NCI-H1092 treated with DMSO at 0.1 percent for 48 hours (cell line): ENCODE measurements around the gene WDR1.

Experiments
- DNase-seq: peaks from one replicate; lab custom pipeline; 2025; lab: John Stamatoyannopoulos, UW

Gene WDR1

DNA sequence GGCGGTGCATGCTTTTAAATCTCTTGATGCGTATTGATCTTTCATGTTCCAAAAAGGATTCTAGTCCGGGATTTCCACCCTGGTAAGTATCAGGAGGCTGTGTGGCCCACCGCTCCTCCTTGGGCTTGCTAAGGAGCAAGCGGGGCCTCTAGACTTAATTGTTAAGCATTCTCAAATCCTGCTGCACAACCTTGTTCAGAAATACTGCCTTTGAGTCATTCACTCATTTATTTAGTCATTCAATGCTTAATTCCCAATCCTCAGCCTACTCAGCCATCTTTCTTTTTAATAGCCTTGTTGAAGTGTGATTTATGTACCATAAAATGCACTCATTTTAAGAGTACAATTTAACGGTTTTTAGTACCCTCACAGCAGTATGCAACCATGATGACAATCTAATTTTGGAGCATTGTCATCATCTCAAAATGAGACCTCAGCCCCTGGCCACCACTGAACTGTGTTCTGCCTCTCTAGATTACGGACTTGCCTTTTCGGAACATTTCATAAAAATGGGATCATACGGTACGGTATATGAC, 79.7 kb downstream of the WDR1 start:
- no peak for DNase-seq

DNA sequence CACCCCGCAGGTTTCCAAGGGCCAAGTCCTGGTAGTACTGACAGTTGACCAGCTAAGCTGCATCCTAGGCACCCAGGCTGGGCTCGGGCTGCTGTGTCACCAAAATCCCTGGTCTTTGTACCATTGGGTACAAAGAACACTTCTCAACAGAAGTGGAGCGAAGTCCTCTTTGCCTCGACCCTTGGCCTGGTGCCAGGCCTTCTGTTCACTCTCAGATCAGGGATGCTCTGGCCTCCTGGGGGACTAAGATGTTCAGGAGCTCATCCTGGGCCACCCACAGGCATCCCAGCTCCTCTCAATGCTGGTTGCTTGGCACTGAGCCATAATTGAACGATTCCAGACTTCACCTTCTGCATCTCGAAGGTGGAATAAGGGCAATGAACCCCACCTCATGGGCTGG, 81.5 kb downstream of the WDR1 start:
- no peak for DNase-seq

DNA sequence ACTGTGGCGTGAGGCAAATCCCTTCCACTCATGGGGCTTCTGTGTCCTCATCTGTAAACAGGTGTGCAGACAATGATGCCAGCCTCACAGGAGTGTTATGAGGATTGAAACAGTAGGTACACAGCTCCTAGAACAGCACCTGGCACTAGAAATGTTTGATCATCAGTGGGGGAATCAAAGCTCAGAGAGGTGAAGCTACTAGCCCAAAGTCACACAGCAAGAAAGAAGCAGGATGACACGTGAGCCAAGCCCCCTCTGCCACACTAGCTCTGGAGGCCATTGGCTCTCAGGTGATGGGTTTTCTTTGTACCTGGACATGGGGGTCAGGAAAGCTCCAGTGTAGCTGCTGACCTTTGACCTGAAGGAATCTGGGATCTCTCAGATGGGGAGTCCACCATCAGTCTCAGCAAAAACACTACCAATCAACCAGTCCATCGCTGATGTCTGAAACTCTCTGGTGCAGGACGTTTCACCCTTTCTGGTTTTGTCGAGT, 81.9 kb downstream of the WDR1 start:
- no peak for DNase-seq

DNA sequence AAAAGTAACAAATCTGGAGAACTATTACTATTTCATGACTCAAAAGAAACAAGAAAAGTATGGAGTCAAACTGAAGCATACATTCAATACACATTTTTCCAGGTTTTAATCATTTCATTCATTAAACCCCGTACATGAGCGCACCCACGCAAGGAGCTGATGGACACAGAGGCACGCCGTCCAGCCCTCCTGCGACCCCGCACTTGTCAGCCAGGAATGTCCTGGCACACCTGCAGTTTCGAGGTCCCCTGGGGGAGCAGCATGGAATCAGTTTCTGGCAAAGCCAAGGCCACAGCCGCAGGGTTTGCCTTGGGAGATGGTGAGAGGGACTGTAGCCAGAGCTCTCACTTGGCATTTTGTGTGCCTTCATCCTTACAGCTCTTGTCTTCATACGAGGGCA, 82.5 kb downstream of the WDR1 start:
- DNase-seq, result peak; percentile 10

DNA sequence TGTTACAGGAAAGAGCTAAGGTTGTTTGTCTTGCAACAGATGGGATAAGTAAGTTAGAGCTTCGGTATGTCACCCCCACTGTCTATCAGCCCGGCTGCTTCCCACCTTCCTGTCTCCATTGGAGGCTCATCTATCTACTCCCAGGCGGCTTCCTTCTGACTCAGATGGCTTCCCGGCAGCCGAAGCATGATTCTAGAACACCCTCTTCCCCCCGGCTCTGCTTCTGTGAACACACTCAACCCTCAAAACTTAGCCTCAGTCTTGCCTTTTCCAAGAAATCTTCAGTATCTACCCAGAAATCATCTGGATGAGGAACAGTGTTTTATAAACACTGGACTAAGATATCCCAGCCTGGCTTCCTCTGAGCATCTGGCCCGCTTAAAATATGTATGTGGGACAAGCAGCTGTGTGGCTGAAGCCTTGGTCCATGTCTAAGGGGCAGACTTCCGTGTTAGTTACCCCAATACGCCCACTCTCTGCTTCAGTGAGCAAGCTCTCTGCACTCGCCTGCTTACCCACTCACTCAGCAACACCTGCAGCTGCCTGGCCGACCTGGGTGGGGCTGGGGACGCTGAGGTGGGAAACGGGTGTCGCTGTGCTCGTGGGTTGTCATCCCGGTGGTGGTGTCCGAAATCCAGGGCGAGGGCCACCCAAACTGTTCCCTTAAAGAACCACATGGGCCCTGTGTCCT, 83.3 kb downstream of the WDR1 start:
- no peak for DNase-seq

DNA sequence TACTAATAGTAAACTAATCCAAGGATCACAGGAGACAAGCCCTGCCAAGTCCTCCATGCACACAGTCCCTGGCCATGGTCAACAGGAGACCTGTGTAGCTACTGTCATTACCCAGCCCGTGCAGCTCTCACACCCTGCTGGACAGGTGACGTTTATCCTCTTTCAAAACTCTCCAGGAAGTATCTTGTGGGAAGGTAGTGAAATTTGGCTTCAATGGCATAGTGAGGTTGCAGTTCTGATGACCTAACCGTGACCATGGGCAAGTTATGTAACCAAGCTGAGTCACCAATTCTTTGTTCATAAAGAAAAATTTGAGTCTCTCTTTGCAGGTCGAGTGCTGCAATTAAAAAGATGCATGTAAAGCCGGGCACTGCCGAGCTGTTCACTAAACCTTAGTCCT, 84.0 kb downstream of the WDR1 start:
- no peak for DNase-seq

DNA sequence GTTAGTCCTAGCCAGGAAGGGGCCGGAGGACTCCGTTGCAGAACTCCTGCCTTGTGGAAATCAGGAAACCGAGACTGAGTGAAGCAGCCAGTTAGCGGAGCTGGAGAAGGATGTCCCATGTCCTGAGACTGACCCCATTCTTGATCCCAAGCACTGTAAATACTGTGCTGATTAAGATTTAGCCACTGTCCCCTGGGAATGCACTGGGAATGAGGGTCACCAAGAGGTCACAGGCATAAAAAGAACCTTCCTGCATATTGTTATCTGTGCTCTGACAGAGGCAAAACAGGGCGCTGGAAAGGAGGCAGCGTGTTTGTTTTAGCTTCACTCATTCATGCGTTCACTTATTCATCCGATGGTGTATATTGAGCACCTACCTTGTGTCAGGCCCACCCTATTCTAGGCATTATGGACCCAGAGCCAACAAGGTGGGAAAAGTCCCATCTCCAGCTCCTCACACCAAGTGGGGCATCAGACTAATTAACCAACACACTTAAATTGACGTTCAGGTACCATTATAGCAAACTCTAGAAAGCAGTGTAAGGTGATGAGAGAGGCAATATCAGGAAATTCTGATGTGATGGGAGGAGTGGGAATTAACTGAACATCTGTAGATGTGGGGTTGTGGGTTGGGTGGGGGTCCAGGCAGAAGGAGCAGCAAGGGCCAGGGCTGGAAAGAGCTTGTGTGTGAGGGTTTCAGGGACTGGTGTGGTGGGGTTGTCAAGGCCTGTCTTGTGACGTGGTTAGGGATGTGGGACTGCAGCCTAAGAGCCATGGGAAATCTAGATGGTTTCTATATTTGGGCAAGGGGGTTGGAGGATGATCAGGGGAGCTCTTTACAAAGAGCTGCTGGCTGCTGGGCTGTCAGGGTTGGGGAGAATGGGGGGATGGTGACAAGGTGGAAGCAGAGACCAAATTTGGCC, 84.7 kb downstream of the WDR1 start:
- no peak for DNase-seq

DNA sequence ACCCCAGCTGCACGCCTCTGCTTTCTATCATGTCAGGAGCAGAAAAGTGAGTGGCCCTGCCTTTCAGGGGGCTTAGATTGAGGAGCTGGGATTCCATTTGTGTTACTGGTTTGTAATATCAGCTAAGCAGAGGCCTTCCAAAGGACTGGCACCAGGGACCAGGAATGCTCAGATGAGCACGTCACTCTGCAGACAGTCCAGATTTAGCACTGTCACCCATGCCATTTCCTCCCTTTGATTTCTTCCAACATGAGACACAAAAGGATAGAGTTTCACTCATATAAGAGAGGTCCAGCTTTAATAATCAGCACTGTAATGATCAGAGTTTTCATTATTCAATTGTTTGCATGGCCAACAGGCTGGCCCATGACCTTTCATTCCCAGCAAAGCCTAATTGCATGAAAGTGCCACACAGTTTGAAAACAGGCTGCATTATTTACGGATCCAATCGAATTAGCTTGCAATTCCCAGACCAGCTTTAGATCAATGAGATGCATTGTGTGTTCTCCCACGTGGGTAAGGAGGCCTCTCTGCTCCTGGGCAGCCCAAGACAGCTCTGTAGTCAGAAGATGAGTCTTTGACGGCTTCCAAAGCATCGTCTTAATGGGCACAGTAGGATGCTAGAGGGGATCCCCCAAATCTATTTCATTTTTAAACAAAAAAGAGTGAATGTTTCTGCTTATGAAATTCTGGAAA, 85.5 kb downstream of the WDR1 start:
- DNase-seq, result no peak

DNA sequence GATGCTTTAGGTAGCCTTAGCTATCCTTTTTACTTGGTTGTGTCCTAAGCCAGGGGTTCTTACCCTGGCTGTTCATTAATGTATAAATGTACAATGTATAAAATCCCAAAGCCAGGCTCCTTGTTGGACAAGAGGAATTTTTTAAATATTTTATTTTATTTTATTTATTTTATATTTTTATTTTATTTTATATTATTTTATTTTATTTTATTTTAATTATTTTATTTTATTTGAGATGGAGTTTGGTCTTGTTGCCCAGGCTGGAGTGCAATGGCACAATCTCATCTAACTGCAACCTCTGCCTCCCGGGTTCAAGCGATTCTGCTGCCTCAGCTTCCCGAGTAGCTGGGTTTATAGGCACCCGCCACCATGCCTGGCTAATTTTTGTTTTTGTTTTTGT, 87.2 kb downstream of the WDR1 start:
- no peak for DNase-seq

DNA sequence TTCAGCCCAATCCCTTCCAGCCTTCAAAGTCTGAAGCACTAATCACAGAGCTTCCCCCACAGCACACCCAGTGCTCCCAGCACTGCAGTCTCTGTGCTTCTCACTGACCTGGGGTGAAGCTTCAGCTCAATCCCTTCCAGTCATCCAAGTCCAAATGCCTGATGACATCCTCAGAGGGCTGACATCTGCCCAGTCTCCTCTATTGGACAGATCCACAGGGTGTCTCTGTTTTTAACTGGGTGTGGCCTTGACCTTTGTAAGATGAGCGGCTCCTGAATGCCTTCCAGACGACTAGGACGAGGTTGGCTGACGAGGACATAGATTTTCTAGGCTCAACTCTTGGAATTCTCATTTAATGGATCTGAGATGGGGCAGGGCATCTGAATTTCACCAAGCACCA, 87.7 kb downstream of the WDR1 start:
- no peak for DNase-seq

DNA sequence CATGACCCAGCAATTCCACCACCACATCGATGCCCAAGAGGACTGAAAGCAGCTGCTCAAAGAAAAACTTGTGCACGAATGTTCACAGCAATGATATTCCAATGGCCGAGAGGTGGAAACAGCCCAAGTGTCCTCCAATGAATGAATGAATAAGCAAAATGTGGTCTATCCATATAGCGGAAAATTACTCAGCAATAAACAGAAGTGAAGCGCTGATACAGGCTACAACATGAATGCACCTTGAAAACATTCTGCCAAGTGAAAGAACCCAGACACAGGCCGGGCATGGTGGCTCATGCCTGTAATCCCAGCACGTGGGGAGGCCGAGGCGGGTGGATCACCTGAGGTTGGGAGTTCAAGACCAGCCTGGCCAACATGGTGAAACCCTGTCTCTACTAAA, 90.1 kb downstream of the WDR1 start:
- DNase-seq, result no peak

DNA sequence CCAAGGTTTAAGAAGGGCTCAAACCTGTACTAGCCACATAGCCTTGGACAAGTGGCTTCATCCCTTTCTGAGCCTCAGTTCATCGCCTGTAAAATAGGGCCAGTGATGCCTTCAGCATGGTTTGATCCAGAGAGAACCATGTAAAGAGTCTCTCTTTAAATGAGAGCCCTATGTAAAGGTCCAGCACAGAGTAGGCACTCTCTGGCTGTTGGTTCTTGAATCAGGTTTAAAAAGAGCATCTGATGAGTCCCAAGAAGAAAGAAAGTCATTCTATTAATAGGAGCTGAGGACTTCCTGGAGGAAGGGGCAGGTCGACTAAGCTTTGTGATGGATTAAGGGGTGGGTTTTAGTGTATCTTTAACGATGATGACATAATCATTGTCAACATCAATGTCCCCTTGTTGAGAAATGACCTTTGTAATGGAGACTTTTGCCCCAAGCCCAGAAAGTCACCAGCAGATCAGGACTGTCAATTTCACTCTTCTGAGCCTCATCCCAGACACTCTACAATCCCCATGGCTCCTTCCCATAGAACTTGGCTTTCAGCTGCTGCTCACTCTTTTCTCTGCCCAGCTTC, 91.3 kb downstream of the WDR1 start:
- DNase-seq, result no peak
